H9 (cell line): ENCODE results near the gene ABLIM3. TPM values are rescaled to one million over a fixed set of nuclear protein-coding genes. Genes with fewer than 3 reads are reported as not detected.

ENCODE experiments used
- DNase-seq: peaks from one replicate; pipeline ENCODE4 v3.0.0-alpha.2; 2017
- H2AFZ ChIP-seq: one replicate; pipeline ENCODE4 v1.6.1; 2013; ENCODE audit warnings: mild to moderate bottlenecking, low read length, control low read depth, moderate library complexity
- H2AK5ac ChIP-seq: 2 replicates; pipeline ENCODE4 v1.6.1; 2013; ENCODE audit warnings: low read length, control low read depth, mixed read lengths; ENCODE audit not compliant: insufficient read length
- H2BK120ac ChIP-seq: one replicate; pipeline ENCODE4 v1.6.1; 2013; ENCODE audit warnings: low read depth, mild to moderate bottlenecking, low read length, control low read depth, inconsistent platforms; ENCODE audit not compliant: poor library complexity, severe bottlenecking
- H2BK12ac ChIP-seq: 2 replicates; pipeline ENCODE4 v1.6.1; 2013; ENCODE audit warnings: low read length, control low read depth, mixed read lengths, low read depth; ENCODE audit not compliant: insufficient read length
- H2BK15ac ChIP-seq: 2 replicates; pipeline ENCODE4 v1.6.1; 2013; ENCODE audit warnings: low read depth, low read length, control low read depth
- H2BK20ac ChIP-seq: one replicate; pipeline ENCODE4 v1.6.1; 2013; ENCODE audit warnings: low read depth, mild to moderate bottlenecking, low read length, control low read depth, inconsistent platforms; ENCODE audit not compliant: poor library complexity, severe bottlenecking
- H2BK5ac ChIP-seq: 2 replicates; pipeline ENCODE4 v1.6.1; 2013; ENCODE audit warnings: low read length, control low read depth, mixed read lengths; ENCODE audit not compliant: insufficient read length
- H3K14ac ChIP-seq: 2 replicates; pipeline ENCODE4 v1.6.1; 2013; ENCODE audit warnings: low read length, control low read depth; ENCODE audit not compliant: insufficient read depth
- H3K18ac ChIP-seq: 2 replicates; pipeline ENCODE4 v1.6.1; 2013; ENCODE audit warnings: low read depth, mild to moderate bottlenecking, mixed read lengths, low read length, control low read depth; ENCODE audit not compliant: insufficient read length
- H3K23ac ChIP-seq: 2 replicates; pipeline ENCODE4 v1.6.1; 2013; ENCODE audit warnings: low read length, control low read depth, mixed read lengths, low read depth; ENCODE audit not compliant: insufficient read length
- H3K23me2 ChIP-seq: 2 replicates; pipeline ENCODE4 v1.6.1; 2013; ENCODE audit warnings: low read depth, mild to moderate bottlenecking, mixed read lengths, low read length, control low read depth; ENCODE audit not compliant: insufficient read length, poor library complexity, severe bottlenecking
- H3K27ac ChIP-seq: 2 replicates; pipeline ENCODE4 v1.5.1; 2013; ENCODE audit warnings: low read length, control low read depth, mixed read lengths, low read depth; ENCODE audit not compliant: insufficient read length
- H3K27me3 ChIP-seq: 2 replicates; pipeline ENCODE4 v1.6.1; 2013; ENCODE audit warnings: low read length, control low read depth, inconsistent platforms; ENCODE audit not compliant: insufficient read depth
- H3K4ac ChIP-seq: 2 replicates; pipeline ENCODE4 v1.6.1; 2013; ENCODE audit warnings: low read depth, mild to moderate bottlenecking, control low read depth, inconsistent platforms, low read length, moderate library complexity
- H3K4me1 ChIP-seq: 2 replicates; pipeline ENCODE4 v1.6.1; 2013; ENCODE audit warnings: low read length, control low read depth, inconsistent platforms; ENCODE audit not compliant: insufficient read depth
- H3K4me2 ChIP-seq: 2 replicates; pipeline ENCODE4 v1.6.1; 2013; ENCODE audit warnings: low read length, control low read depth, mixed read lengths; ENCODE audit not compliant: insufficient read length, insufficient read depth
- H3K56ac ChIP-seq: 2 replicates; pipeline ENCODE4 v1.6.1; 2013; ENCODE audit warnings: low read depth, mild to moderate bottlenecking, mixed read lengths, low read length, control low read depth; ENCODE audit not compliant: insufficient read length
- H3K79me1 ChIP-seq: 2 replicates; pipeline ENCODE4 v1.6.1; 2013; ENCODE audit warnings: low read depth, mild to moderate bottlenecking, moderate library complexity, low read length, control low read depth, inconsistent platforms; ENCODE audit not compliant: insufficient read depth, poor library complexity, severe bottlenecking
- H3K79me2 ChIP-seq: 2 replicates; pipeline ENCODE4 v1.6.1; 2013; ENCODE audit warnings: low read length, control low read depth, inconsistent platforms; ENCODE audit not compliant: insufficient read depth
- H3K9ac ChIP-seq: 2 replicates; pipeline ENCODE4 v1.6.1; 2013; ENCODE audit warnings: low read length, control low read depth, mixed read lengths; ENCODE audit not compliant: insufficient read length; ENCODE audit errors: extremely low read depth
- H3K9me3 ChIP-seq: one replicate; pipeline ENCODE4 v1.6.1; 2013; ENCODE audit warnings: low read depth, low read length, inconsistent platforms; ENCODE audit not compliant: control insufficient read depth
- H3T11ph ChIP-seq: one replicate; pipeline ENCODE4 v1.6.1; 2013; ENCODE audit warnings: mild to moderate bottlenecking, low read length, control low read depth, inconsistent platforms
- H4K20me1 ChIP-seq: one replicate; pipeline ENCODE4 v1.6.1; 2013; ENCODE audit not compliant: control insufficient read depth, insufficient read length, insufficient read depth
- H4K5ac ChIP-seq: 2 replicates; pipeline ENCODE4 v1.6.1; 2013; ENCODE audit warnings: low read depth, mild to moderate bottlenecking, mixed read lengths, low read length, control low read depth; ENCODE audit not compliant: insufficient read length
- H4K8ac ChIP-seq: replicated peaks from 2 replicates; pipeline ENCODE4 v1.6.1; 2013; ENCODE audit warnings: low read length, control low read depth, mixed read lengths, low read depth; ENCODE audit not compliant: insufficient read length
- H4K91ac ChIP-seq: 2 replicates; pipeline ENCODE4 v1.6.1; 2013; ENCODE audit warnings: low read depth, mild to moderate bottlenecking, moderate library complexity, mixed read lengths, low read length, control low read depth; ENCODE audit not compliant: insufficient read length
- H3K27ac Mint-ChIP-seq, 3 experiments: 2 replicates in 2 of 3; 3 replicates in 1 of 3; pipeline ENCODE4 v1.8.0; 2020 to 2021; ENCODE audit warnings: mixed read lengths in 3 of 3, mild to moderate bottlenecking in 1 of 3, moderate library complexity in 1 of 3
- H3K27me3 Mint-ChIP-seq: 2 replicates; pipeline ENCODE4 v1.8.0; 2021; ENCODE audit warnings: low read depth, mild to moderate bottlenecking, moderate library complexity, mixed read lengths
- H3K36me3 Mint-ChIP-seq, 3 experiments: 2 replicates in 2 of 3; 3 replicates in 1 of 3; pipeline ENCODE4 v1.8.0; 2020 to 2021; ENCODE audit warnings: low read depth in 3 of 3, mixed read lengths in 3 of 3; ENCODE audit not compliant: insufficient read depth in 1 of 3
- H3K4me1 Mint-ChIP-seq, 2 experiments: 2 replicates each; pipeline ENCODE4 v1.8.0; 2020; ENCODE audit warnings: mixed read lengths in 2 of 2
- H3K4me3 Mint-ChIP-seq, 2 experiments: 2 replicates in 1 of 2; 3 replicates in 1 of 2; pipeline ENCODE4 v1.8.0; 2020 to 2021; ENCODE audit warnings: mild to moderate bottlenecking in 2 of 2, mixed read lengths in 2 of 2, moderate library complexity in 1 of 2
- H3K9me3 Mint-ChIP-seq, 2 experiments: 2 replicates in 1 of 2; 3 replicates in 1 of 2; pipeline ENCODE4 v1.8.0; 2020; ENCODE audit warnings: mild to moderate bottlenecking in 2 of 2, mixed read lengths in 2 of 2, moderate library complexity in 1 of 2
- WGBS: extraction: QIAGEN DNeasy Blood & Tissue Kit; methylation state at CpG from one replicate; pipeline ENCODE4 v1.1.7; 2013; ENCODE audit warnings: missing lambda C conversion rate, low lambda C conversion rate, mixed read lengths; ENCODE audit not compliant: insufficient read length; ENCODE audit errors: extremely low coverage; 5-methylcytosine and 5-hydroxymethylcytosine counted together
- total RNA-seq: library from RNA; stranded (reverse); gene quantifications from 2 replicates; pipeline ENCODE4 v1.2.1, GENCODE V29; 2021
- TF ChIP-seq, protein P1 (sequence below): fragments of 200-600 bp; sonication (generic); conservative IDR thresholded peaks from 3 replicates; pipeline ENCODE4 v1.8.0; 2021; ENCODE audit warnings: antibody characterized with exemption, mild to moderate bottlenecking

ABLIM3 gene
- total RNA-seq, 1 experiment from 2014 or later = 0.20 TPM

DNA sequence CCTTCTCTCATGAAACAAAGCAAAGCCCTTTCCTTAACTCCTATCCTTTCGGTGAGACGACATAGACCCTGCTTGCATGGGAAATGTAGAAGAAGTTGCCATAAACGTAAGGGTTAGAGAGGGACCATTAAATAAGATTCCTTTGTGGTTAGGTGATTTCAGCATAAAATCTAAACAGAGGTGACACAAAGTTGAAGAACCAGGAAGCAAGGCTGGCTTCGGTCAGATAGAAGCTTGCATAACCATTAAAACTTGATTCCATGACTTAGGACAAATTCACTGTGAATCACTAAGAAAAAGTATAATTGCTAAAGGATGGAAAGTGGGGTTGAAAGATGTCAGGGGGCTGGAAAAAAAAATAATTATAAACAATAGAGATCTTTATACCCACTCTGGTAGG lies 30.9 kb upstream of the ABLIM3 start:
- H3K18ac ChIP-seq = no peak overlapping the region
- no peaks in the 10 kb centered on the region for H3K79me2 ChIP-seq
- H3K79me1 ChIP-seq = no peaks in the 10 kb centered on the region
- no peak overlapping the region for H4K5ac ChIP-seq
- no peak overlapping the region for H3K14ac ChIP-seq
- no peak overlapping the region for H2BK12ac ChIP-seq
- TF ChIP-seq, protein P1, sequence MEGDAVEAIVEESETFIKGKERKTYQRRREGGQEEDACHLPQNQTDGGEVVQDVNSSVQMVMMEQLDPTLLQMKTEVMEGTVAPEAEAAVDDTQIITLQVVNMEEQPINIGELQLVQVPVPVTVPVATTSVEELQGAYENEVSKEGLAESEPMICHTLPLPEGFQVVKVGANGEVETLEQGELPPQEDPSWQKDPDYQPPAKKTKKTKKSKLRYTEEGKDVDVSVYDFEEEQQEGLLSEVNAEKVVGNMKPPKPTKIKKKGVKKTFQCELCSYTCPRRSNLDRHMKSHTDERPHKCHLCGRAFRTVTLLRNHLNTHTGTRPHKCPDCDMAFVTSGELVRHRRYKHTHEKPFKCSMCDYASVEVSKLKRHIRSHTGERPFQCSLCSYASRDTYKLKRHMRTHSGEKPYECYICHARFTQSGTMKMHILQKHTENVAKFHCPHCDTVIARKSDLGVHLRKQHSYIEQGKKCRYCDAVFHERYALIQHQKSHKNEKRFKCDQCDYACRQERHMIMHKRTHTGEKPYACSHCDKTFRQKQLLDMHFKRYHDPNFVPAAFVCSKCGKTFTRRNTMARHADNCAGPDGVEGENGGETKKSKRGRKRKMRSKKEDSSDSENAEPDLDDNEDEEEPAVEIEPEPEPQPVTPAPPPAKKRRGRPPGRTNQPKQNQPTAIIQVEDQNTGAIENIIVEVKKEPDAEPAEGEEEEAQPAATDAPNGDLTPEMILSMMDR = no peak
- H2AFZ ChIP-seq = no peak overlapping the region
- H2AK5ac ChIP-seq = no peak overlapping the region
- H2BK120ac ChIP-seq = no peak overlapping the region
- Mint-ChIP-seq H3K4me1 (no peaks in the 10 kb centered on the region), H3K9me3 (no peaks in the 10 kb centered on the region), H3K36me3 (no peaks in the 10 kb centered on the region), H3K27ac (no peak overlapping the region), H3K27me3 (no peaks in the 10 kb centered on the region; the same call in none of the 2 replicates), H3K4me3 (no peak overlapping the region)
- H3K4me1 ChIP-seq = no peaks in the 10 kb centered on the region
- H3K23ac ChIP-seq = no peak overlapping the region
- no peaks in the 10 kb centered on the region for H3K27me3 ChIP-seq
- H2BK15ac ChIP-seq = no peak overlapping the region
- H3K27ac ChIP-seq = no peak overlapping the region
- H4K91ac ChIP-seq = no peak overlapping the region
- H3T11ph ChIP-seq = no peak overlapping the region
- H3K9ac ChIP-seq = no peak overlapping the region
- no peak overlapping the region for H4K8ac ChIP-seq
- H2BK20ac ChIP-seq = no peak overlapping the region
- no peak overlapping the region for H3K56ac ChIP-seq
- no peak overlapping the region for H3K4ac ChIP-seq
- WGBS = no CpG with 5 or more reads among the region's 4 CpGs
- DNase-seq = no peak
- H4K20me1 ChIP-seq = no peaks in the 10 kb centered on the region
- no peaks in the 10 kb centered on the region for H3K23me2 ChIP-seq
- H3K9me3 ChIP-seq = no peaks in the 10 kb centered on the region
- H3K4me2 ChIP-seq = no peak overlapping the region
- H2BK5ac ChIP-seq = no peak overlapping the region
